OCI-LY1 (cell line): ENCODE results near the gene LIPN.

Experiments used
- EZH2 ChIP-seq: fragments of 200-600 bp; sonication (generic), shearing (Covaris generic); IDR thresholded peaks from 2 replicates; pipeline ENCODE4 v1.8.0; 2017; ENCODE audit warnings: borderline replicate concordance, mixed run types, mild to moderate bottlenecking, antibody characterized with exemption, low read length, moderate library complexity, mixed read lengths
- TF ChIP-seq, protein P1 (sequence below): fragments of 200-600 bp; sonication (generic), shearing (Covaris generic); IDR thresholded peaks from 2 replicates; pipeline ENCODE4 v1.5.1; 2017; ENCODE audit warnings: mild to moderate bottlenecking, antibody characterized with exemption, low read length, moderate library complexity, mixed read lengths

DNA sequence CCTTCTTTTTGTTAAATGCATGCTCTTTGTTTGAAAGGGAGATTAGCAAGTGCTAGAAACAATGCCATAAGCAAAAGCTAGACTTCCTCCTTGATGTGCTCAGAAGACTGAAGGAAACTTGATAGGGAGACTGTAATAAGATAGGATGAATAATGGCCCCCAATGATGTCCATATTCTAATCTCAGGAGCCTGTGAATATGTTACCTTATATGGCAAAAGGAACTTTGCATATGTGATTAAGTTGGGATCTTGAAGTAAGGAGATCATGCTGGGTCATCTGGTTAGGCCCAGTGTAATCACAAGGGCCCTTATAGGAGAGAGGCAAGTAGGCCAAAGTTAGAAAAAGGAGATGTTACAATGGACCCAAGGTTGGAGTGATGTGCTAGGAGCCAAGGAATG, 29.1 kb downstream of the LIPN start:
- TF ChIP-seq, protein P1, sequence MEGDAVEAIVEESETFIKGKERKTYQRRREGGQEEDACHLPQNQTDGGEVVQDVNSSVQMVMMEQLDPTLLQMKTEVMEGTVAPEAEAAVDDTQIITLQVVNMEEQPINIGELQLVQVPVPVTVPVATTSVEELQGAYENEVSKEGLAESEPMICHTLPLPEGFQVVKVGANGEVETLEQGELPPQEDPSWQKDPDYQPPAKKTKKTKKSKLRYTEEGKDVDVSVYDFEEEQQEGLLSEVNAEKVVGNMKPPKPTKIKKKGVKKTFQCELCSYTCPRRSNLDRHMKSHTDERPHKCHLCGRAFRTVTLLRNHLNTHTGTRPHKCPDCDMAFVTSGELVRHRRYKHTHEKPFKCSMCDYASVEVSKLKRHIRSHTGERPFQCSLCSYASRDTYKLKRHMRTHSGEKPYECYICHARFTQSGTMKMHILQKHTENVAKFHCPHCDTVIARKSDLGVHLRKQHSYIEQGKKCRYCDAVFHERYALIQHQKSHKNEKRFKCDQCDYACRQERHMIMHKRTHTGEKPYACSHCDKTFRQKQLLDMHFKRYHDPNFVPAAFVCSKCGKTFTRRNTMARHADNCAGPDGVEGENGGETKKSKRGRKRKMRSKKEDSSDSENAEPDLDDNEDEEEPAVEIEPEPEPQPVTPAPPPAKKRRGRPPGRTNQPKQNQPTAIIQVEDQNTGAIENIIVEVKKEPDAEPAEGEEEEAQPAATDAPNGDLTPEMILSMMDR, result no peak
- TF ChIP-seq EZH2, result no peak
